HCT116 (cell line): ENCODE measurements around the gene NR6A1. TPM values are rescaled to one million over a fixed set of nuclear protein-coding genes. Genes with fewer than 3 reads are reported as not detected.

ENCODE experiments used
- ATAC-seq: fragments of 200-7000 bp; cut with Tn5 transposase; 2 replicates; pipeline ENCODE4 v1.9.1; 2020; ENCODE audit warnings: mild to moderate bottlenecking, moderate library complexity
- BruUV-seq: library from RNA; stranded (reverse); fragments of 400-500 nt; replicated peaks from 2 replicates; lab custom pipeline; 2021; lab: Mats Ljungman, UMichigan
- CTCF ChIA-PET: fragments of 300-600 bp; sonication (Branson Sonifier 250); formaldehyde crosslinking; loops from one replicate; lab custom pipeline; 2021; ENCODE audit warnings: antibody characterized with exemption; lab: Charles Lee
- POLR2A ChIA-PET: fragments of 300-600, 350-600 bp; sonication (Branson Sonifier 250); formaldehyde crosslinking; loops from one replicate; lab custom pipeline; 2021; ENCODE audit warnings: antibody characterized with exemption; lab: Charles Lee
- RAD21 ChIA-PET, 2 experiments: fragments of 300-600 bp; sonication (Branson Sonifier 250); formaldehyde crosslinking; loops; one replicate each; lab custom pipeline; 2023; ENCODE audit warnings: low total read pairs in 2 of 2; ENCODE audit not compliant: uncharacterized antibody in 2 of 2, unreplicated experiment in 2 of 2, low non-redundant PET in 1 of 2; lab: Charles Lee
- DNase-seq: peaks from one replicate; pipeline ENCODE4 v3.0.0-alpha.2; 2010; ENCODE audit warnings: low read depth, low spot score
- H2AFZ ChIP-seq: fragments of 200-600 bp; shearing (Covaris generic), sonication (generic); 2 replicates; pipeline ENCODE4 v1.6.1; 2017; ENCODE audit warnings: low read depth, mixed run types, mixed read lengths, antibody characterized with exemption, low read length; ENCODE audit not compliant: poor library complexity, severe bottlenecking
- H3K27ac ChIP-seq: 2 replicates; pipeline ENCODE4 v1.5.1; 2012; ENCODE audit warnings: low read depth, low read length
- H3K27me3 ChIP-seq: fragments of 200-600 bp; sonication (generic); 2 replicates; pipeline ENCODE4 v1.6.1; 2016; ENCODE audit warnings: mixed run types, low read length, mixed read lengths; ENCODE audit not compliant: insufficient read depth
- H3K36me3 ChIP-seq, 2 experiments: fragments of 200-500 bp in 1 of 2; fragments of 200-600 bp in 1 of 2; sonication (Bioruptor generic) in 1 of 2; sonication (generic) in 1 of 2; 2 replicates each; pipeline versions ENCODE4 v1.5.1 to v1.6.1; 2014 to 2016; ENCODE audit warnings: low read length in 2 of 2, inconsistent platforms in 1 of 2, mixed read lengths in 1 of 2, mixed run types in 1 of 2; ENCODE audit not compliant: insufficient read depth in 2 of 2, control insufficient read depth in 1 of 2
- H3K4me1 ChIP-seq, 2 experiments: fragments of 200-600 bp in 1 of 2; sonication (generic) in 1 of 2; 2 replicates each; pipeline versions ENCODE4 v1.5.1 to v1.6.1; 2012 to 2017; ENCODE audit warnings: low read length in 2 of 2, inconsistent platforms in 1 of 2, mild to moderate bottlenecking in 1 of 2, mixed read lengths in 1 of 2, mixed run types in 1 of 2, moderate library complexity in 1 of 2; ENCODE audit not compliant: insufficient read depth in 2 of 2, control insufficient read depth in 1 of 2
- H3K4me2 ChIP-seq: fragments of 200-600 bp; sonication (generic); 2 replicates; pipeline ENCODE4 v1.6.1; 2017; ENCODE audit warnings: mixed run types, low read length, mixed read lengths
- H3K4me3 ChIP-seq, 2 experiments: fragments of 200-600 bp in 1 of 2; sonication (generic) in 1 of 2; replicated peaks in 1 of 2; 2 replicates each; pipeline ENCODE4 v1.5.1; 2011 to 2016; ENCODE audit warnings: low read length in 2 of 2, control low read depth in 1 of 2, low read depth in 1 of 2, mild to moderate bottlenecking in 1 of 2, mixed read lengths in 1 of 2, mixed run types in 1 of 2
- H3K79me2 ChIP-seq: fragments of 200-600 bp; sonication (generic); 2 replicates; pipeline ENCODE4 v1.6.1; 2017; ENCODE audit warnings: mild to moderate bottlenecking, mixed run types, low read length, moderate library complexity, mixed read lengths; ENCODE audit not compliant: insufficient read depth
- H3K9ac ChIP-seq: fragments of 200-600 bp; sonication (generic); 2 replicates; pipeline ENCODE4 v1.6.1; 2016; ENCODE audit warnings: low read length, mixed read lengths
- H3K9me2 ChIP-seq: fragments of 200-600 bp; sonication (generic), shearing (Covaris generic); 2 replicates; pipeline ENCODE4 v1.6.1; 2017; ENCODE audit warnings: mixed run types, mild to moderate bottlenecking, moderate library complexity; ENCODE audit not compliant: insufficient read depth
- H3K9me3 ChIP-seq, 2 experiments: fragments of 200-500 bp in 1 of 2; fragments of 200-600 bp in 1 of 2; sonication (Bioruptor generic) in 1 of 2; sonication (generic) in 1 of 2; 2 replicates each; pipeline ENCODE4 v1.6.1; 2014 to 2017; ENCODE audit warnings: low read length in 2 of 2, mixed read lengths in 2 of 2, inconsistent platforms in 1 of 2, low read depth in 1 of 2, mild to moderate bottlenecking in 1 of 2, mixed run types in 1 of 2, moderate library complexity in 1 of 2; ENCODE audit not compliant: control insufficient read depth in 1 of 2, insufficient read depth in 1 of 2
- H4K20me1 ChIP-seq: fragments of 200-600 bp; sonication (generic), shearing (Covaris generic); 2 replicates; pipeline ENCODE4 v1.6.1; 2017; ENCODE audit warnings: mixed run types, mild to moderate bottlenecking, moderate library complexity; ENCODE audit not compliant: insufficient read depth
- CEBPB ChIP-seq: IDR thresholded peaks from 2 replicates; pipeline ENCODE4 v1.6.1; 2012; ENCODE audit warnings: low read depth
- EGR1 ChIP-seq: IDR thresholded peaks from 2 replicates; pipeline ENCODE4 v1.6.1; 2012; ENCODE audit warnings: low read depth
- ELF1 ChIP-seq: IDR thresholded peaks from 2 replicates; pipeline ENCODE4 v1.6.1; 2012; ENCODE audit warnings: low read depth, borderline replicate concordance
- EZH2 ChIP-seq: fragments of 200-600 bp; sonication (generic); IDR thresholded peaks from 2 replicates; pipeline ENCODE4 v1.6.1; 2017; ENCODE audit warnings: antibody characterized with exemption, mixed run types
- EZH2phosphoT487 ChIP-seq: fragments of 200-600 bp; IDR thresholded peaks from 2 replicates; pipeline ENCODE4 v1.6.1; 2018; ENCODE audit warnings: antibody characterized with exemption, borderline replicate concordance
- FOSL1 ChIP-seq: IDR thresholded peaks from 2 replicates; pipeline ENCODE4 v1.6.1; 2012; ENCODE audit warnings: low read depth
- POLR2AphosphoS5 ChIP-seq: IDR thresholded peaks from 2 replicates; pipeline ENCODE4 v1.6.1; 2011; ENCODE audit warnings: mild to moderate bottlenecking, low read depth, low read length, moderate library complexity
- RAD21 ChIP-seq: IDR thresholded peaks from 2 replicates; pipeline ENCODE4 v1.6.1; 2012; ENCODE audit warnings: low read depth, mild to moderate bottlenecking
- TCF7L2 ChIP-seq: IDR thresholded peaks from 2 replicates; pipeline ENCODE4 v1.7.0; 2011; ENCODE audit warnings: borderline replicate concordance, inconsistent platforms; ENCODE audit not compliant: insufficient read depth, insufficient read length; ENCODE audit errors: extremely low read depth
- YY1 ChIP-seq: IDR thresholded peaks from 2 replicates; pipeline ENCODE4 v1.6.1; 2011; ENCODE audit warnings: low read length, low read depth, moderate library complexity, mild to moderate bottlenecking; ENCODE audit not compliant: insufficient replicate concordance; ENCODE audit errors: extremely low read depth
- ZFX ChIP-seq: fragments of 450-650 bp; IDR thresholded peaks from 2 replicates; pipeline ENCODE4 v1.6.1; 2017
- ZNF274 ChIP-seq: fragments of 200-500 bp; sonication (Bioruptor generic); IDR thresholded peaks from 2 replicates; pipeline ENCODE4 v1.6.1; 2014; ENCODE audit warnings: mild to moderate bottlenecking, low read depth, low read length, inconsistent platforms
- intact Hi-C: fragments of 100-400 bp; cut with micrococcal nuclease; formaldehyde crosslinking; loops from 2 replicates; pipeline ENCODE4 v1.10.0; 2022
- total RNA-seq: library from RNA; stranded (reverse); gene quantifications from one replicate; pipeline ENCODE4 v1.2.1, GENCODE V29; 2021; ENCODE audit not compliant: unreplicated experiment
- TF ChIP-seq, protein P1 (sequence below): IDR thresholded peaks from 2 replicates; pipeline ENCODE4 v1.6.1; 2012
- TF ChIP-seq, protein P2 (sequence below), 3 experiments: fragments of 200-600 bp in 1 of 3; sonication (generic) in 1 of 3; IDR thresholded peaks in 2 of 3; conservative IDR thresholded peaks in 1 of 3; 2 replicates each; pipeline ENCODE4 v1.5.1; 2012 to 2017; ENCODE audit warnings: low read depth in 2 of 3, low read length in 2 of 3, antibody characterized with exemption in 1 of 3, borderline replicate concordance in 1 of 3, control low read depth in 1 of 3, mild to moderate bottlenecking in 1 of 3, mixed read lengths in 1 of 3, mixed run types in 1 of 3, moderate library complexity in 1 of 3; ENCODE audit not compliant: insufficient read depth in 1 of 3

NR6A1 gene
- total RNA-seq, 1 experiment from 2014 or later, result 9.9 TPM

DNA sequence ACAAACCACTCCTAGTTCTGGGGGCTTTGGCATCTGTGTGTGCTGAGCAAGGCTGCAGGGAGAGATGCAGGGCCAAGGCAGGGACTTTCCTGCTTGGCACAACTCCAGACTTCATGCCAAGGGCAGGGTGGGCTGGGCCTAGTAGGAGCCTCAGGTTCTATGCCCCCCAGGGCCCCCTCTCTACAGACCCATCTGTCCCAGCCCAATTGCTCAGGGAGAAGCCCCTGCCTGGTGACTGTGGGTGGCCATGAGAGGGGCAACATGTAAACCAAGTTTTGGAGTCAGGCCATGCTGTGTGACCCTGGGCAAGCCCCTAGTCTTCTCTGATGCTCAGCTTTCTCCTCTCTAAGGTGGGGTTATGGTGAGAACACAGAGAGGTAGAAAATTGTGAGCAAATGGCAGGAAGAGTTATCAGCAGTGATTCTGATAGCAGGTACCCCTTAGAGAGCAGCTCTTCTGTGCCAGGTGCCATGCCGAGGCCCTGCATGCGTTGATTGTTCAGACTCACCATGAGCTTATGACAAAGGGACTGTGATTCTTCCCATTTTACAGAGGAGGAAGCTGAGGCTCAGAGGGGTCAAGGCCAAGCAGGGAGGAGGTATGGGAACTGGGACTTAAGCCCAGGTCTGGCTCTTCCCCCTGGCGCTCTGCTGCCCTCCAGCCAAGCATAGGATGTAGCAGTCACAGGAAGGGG lies 11.0 kb upstream of the NR6A1 start:
- Histone ChIP-seq H3K9me3 (no peaks in the 10 kb centered on the region), H3K9ac (no peak overlapping the region), H4K20me1 (no peaks in the 10 kb centered on the region), H3K9me2 (no peaks in the 10 kb centered on the region), H3K27ac (no peak overlapping the region), H2AFZ (no peak overlapping the region), H3K79me2 (no peaks in the 10 kb centered on the region), H3K4me2 (no peak overlapping the region), H3K27me3 (no peaks in the 10 kb centered on the region), H3K36me3 (no peaks in the 10 kb centered on the region), H3K4me3 (no peak overlapping the region), H3K4me1 (peaks cover 11 to 29% of the 10 kb centered on the region in 2 experiments; a peak in 3 of 4 replicates)
- no peak for DNase-seq
- no peak for TF ChIP-seq ZNF274
- TF ChIP-seq FOSL1, result no peak
- TF ChIP-seq EGR1, result no peak
- TF ChIP-seq CEBPB, result no peak
- no peak for TF ChIP-seq RAD21
- TF ChIP-seq, protein P1, sequence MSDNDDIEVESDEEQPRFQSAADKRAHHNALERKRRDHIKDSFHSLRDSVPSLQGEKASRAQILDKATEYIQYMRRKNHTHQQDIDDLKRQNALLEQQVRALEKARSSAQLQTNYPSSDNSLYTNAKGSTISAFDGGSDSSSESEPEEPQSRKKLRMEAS, result no peak
- TF ChIP-seq TCF7L2, result no peak
- no peak for TF ChIP-seq YY1
- TF ChIP-seq, protein P2, sequence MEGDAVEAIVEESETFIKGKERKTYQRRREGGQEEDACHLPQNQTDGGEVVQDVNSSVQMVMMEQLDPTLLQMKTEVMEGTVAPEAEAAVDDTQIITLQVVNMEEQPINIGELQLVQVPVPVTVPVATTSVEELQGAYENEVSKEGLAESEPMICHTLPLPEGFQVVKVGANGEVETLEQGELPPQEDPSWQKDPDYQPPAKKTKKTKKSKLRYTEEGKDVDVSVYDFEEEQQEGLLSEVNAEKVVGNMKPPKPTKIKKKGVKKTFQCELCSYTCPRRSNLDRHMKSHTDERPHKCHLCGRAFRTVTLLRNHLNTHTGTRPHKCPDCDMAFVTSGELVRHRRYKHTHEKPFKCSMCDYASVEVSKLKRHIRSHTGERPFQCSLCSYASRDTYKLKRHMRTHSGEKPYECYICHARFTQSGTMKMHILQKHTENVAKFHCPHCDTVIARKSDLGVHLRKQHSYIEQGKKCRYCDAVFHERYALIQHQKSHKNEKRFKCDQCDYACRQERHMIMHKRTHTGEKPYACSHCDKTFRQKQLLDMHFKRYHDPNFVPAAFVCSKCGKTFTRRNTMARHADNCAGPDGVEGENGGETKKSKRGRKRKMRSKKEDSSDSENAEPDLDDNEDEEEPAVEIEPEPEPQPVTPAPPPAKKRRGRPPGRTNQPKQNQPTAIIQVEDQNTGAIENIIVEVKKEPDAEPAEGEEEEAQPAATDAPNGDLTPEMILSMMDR (IDR thresholded peaks at IDR 0.05 in 2 of 3, conservative IDR thresholded peaks at IDR 0.05 in 1 of 3; ENCODE audit: borderline replicate concordance in 1 of 3, insufficient read depth in 1 of 3, low read depth in 2 of 3, low read length in 2 of 3), result no peak
- TF ChIP-seq EZH2, result no peak
- no peak for TF ChIP-seq POLR2AphosphoS5
- no peak for TF ChIP-seq ZFX
- TF ChIP-seq EZH2phosphoT487, result no peak
- TF ChIP-seq ELF1, result no peak
- no peak for ATAC-seq
- ChIA-PET POLR2A (interaction anchor here (1.1 kb wide), 1 partner anchor 71 kb away, joined by 3 read pairs; no protein-coding TSS in a partner anchor), RAD21 (no interaction called here), CTCF (interaction anchor here (0.9 to 1.8 kb wide), 2 partner anchors 10 to 71 kb away, joined by 3 to 8 read pairs; partner anchors contain the start of gene WDR38)
- intact Hi-C loops, result no loop called here
- no TSS peak for BruUV-seq
